GM12873 (cell line): ENCODE measurements around the gene RAB11B.
A peak's percentile ranks its signal among the peaks of the same experiment; 100 is the strongest.

Source experiments
- CTCF ChIP-seq: IDR thresholded peaks from 2 replicates; pipeline ENCODE4 v1.5.1; 2012; ENCODE audit warnings: low read depth, mild to moderate bottlenecking, moderate library complexity, low read length, control low read depth; ENCODE audit not compliant: insufficient read depth; ENCODE audit errors: missing control alignments

Gene RAB11B

GRCh38 chr19:8357007-8357521, 33.1 kb upstream of the RAB11B start:
- TF ChIP-seq CTCF: no peak

GRCh38 chr19:8358948-8359347, 31.2 kb upstream of the RAB11B start:
- no peak for TF ChIP-seq CTCF

GRCh38 chr19:8360196-8360595, 30.0 kb upstream of the RAB11B start:
- TF ChIP-seq CTCF: no peak

- TF ChIP-seq CTCF: no peak
These were observed 28.0 kb upstream of the RAB11B start for GRCh38 chr19:8361921-8362793.

- peak; percentile 14 for TF ChIP-seq CTCF
These were observed 26.1 kb upstream of the RAB11B start, which contains the start of gene ANGPTL4 for GRCh38 chr19:8363803-8364771. TSS of gene ANGPTL4 (plus strand) at chr19:8364155. CDS start at chr19:8364322, 167 bp downstream.

GRCh38 chr19:8366121-8366581, 24.0 kb upstream of the RAB11B start:
- no peak for TF ChIP-seq CTCF
